Panc1 (cell line): ENCODE measurements around the gene PAX1.

Source experiments
- CTCF ChIP-seq: fragments of 450-650 bp; IDR thresholded peaks from 2 replicates; pipeline ENCODE4 v1.5.1; 2017; ENCODE audit warnings: mild to moderate bottlenecking
- REST ChIP-seq, 2 experiments: IDR thresholded peaks; 2 replicates each; pipeline ENCODE4 v1.6.1; 2011 to 2012; ENCODE audit warnings: low read depth in 2 of 2, control low read depth in 1 of 2, low read length in 1 of 2, mild to moderate bottlenecking in 1 of 2, moderate library complexity in 1 of 2; ENCODE audit not compliant: insufficient read depth in 1 of 2
- TCF7L2 ChIP-seq: IDR thresholded peaks from 2 replicates; pipeline ENCODE4 v1.6.1; 2011; ENCODE audit warnings: mild to moderate bottlenecking, low read depth, low read length, inconsistent platforms

DNA sequence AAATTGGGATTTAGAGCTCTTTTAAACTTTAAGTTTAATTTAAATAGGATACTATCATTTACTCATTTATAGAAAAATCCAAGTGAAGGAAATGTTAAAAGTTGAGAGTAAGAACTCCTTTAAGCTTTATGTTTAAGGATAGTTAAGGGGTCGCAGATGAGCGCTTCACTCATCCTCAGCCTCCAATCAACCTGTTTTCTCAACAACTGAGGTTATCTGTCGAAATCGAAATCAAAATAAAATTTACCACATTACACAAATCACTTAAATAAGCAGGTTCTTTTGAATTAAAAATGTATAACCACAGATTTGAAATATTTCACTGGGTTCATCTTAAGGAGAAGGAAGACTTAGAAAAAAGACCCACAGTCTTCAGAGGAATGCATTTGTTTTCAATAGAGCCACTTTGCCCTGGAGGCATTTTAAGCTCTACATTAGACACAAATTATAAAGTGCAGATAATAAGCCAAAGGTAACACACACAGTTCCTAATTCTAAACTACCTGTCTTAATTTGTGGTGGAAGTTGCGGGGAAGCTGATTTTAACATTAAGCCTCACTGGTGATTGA, 5.5 kb downstream of the PAX1 start:
- TF ChIP-seq CTCF (no peak), TCF7L2 (no peak), REST (IDR thresholded peaks at IDR 0.05; ENCODE audit: insufficient read depth in 1 of 2, low read depth in 2 of 2, low read length in 1 of 2) (no peak)
